Measurements from ENCODE around the gene BPIFB3. TPM values are rescaled to one million over a fixed set of nuclear protein-coding genes. Genes with fewer than 3 reads are reported as not detected.

BPIFB3 gene
- total RNA-seq, 2 donors from 2014 or later: not detected

GRCh38 chr20:33038243-33038642, 15.5 kb upstream of the BPIFB3 start:
- Mint-ChIP-seq H3K27me3 (ENCODE audit: insufficient read depth) (peaks cover 42% of the 10 kb centered on the region), H3K36me3 (ENCODE audit: low read depth) (no peaks in the 10 kb centered on the region), H3K4me3 (no peak overlapping the region), H3K27ac (no peak overlapping the region), H3K9me3 (no peaks in the 10 kb centered on the region), H3K4me1 (no peaks in the 10 kb centered on the region)
- Histone ChIP-seq H3K36me3 (ENCODE audit: control insufficient read depth, insufficient read depth, low read length) (no peaks in the 10 kb centered on the region), H3K27me3 (ENCODE audit: control insufficient read depth, insufficient read depth, low read length, poor library complexity, severe bottlenecking) (peaks cover 24% of the 10 kb centered on the region), H3K9me3 (ENCODE audit: control insufficient read depth, low read length) (no peaks in the 10 kb centered on the region), H3K9ac (ENCODE audit: extremely low read depth, low read length, poor library complexity, severe bottlenecking) (no peak overlapping the region), H3K4me3 (ENCODE audit: low read length) (no peak overlapping the region), H3K27ac (ENCODE audit: low read depth, low read length) (no peak overlapping the region), H3K4me1 (ENCODE audit: control insufficient read depth, insufficient read depth, low read length) (no peaks in the 10 kb centered on the region)
- 93 to 96% methylated on average over 4 of the region's 4 CpGs for WGBS, 2 experiments (ENCODE audit: insufficient coverage in 1 of 2, insufficient read length in 1 of 2)
- no peak for DNase-seq
- TF ChIP-seq, protein P1, sequence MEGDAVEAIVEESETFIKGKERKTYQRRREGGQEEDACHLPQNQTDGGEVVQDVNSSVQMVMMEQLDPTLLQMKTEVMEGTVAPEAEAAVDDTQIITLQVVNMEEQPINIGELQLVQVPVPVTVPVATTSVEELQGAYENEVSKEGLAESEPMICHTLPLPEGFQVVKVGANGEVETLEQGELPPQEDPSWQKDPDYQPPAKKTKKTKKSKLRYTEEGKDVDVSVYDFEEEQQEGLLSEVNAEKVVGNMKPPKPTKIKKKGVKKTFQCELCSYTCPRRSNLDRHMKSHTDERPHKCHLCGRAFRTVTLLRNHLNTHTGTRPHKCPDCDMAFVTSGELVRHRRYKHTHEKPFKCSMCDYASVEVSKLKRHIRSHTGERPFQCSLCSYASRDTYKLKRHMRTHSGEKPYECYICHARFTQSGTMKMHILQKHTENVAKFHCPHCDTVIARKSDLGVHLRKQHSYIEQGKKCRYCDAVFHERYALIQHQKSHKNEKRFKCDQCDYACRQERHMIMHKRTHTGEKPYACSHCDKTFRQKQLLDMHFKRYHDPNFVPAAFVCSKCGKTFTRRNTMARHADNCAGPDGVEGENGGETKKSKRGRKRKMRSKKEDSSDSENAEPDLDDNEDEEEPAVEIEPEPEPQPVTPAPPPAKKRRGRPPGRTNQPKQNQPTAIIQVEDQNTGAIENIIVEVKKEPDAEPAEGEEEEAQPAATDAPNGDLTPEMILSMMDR (conservative IDR thresholded peaks at IDR 0.05): no peak

GRCh38 chr20:33042430-33042829, 11.3 kb upstream of the BPIFB3 start:
- 87 to 93% methylated on average over 2 to 3 of the region's 3 CpGs for WGBS, 2 experiments (ENCODE audit: insufficient coverage in 1 of 2, insufficient read length in 1 of 2)
- no peaks in the 10 kb centered on the region for H3K4me1 Mint-ChIP-seq
- H3K9ac ChIP-seq (ENCODE audit: extremely low read depth, low read length, poor library complexity, severe bottlenecking): no peak overlapping the region
- peaks cover 14% of the 10 kb centered on the region for H3K36me3 Mint-ChIP-seq (ENCODE audit: low read depth)
- H3K27me3 Mint-ChIP-seq (ENCODE audit: insufficient read depth): peaks cover 37% of the 10 kb centered on the region
- H3K9me3 Mint-ChIP-seq: peaks cover 32% of the 10 kb centered on the region
- H3K4me1 ChIP-seq (ENCODE audit: control insufficient read depth, insufficient read depth, low read length): no peaks in the 10 kb centered on the region
- H3K4me3 Mint-ChIP-seq: no peak overlapping the region
- H3K36me3 ChIP-seq (ENCODE audit: control insufficient read depth, insufficient read depth, low read length): no peaks in the 10 kb centered on the region
- no peak overlapping the region for H3K27ac Mint-ChIP-seq
- no peak for DNase-seq
- peaks cover 16% of the 10 kb centered on the region for H3K27me3 ChIP-seq (ENCODE audit: control insufficient read depth, insufficient read depth, low read length, poor library complexity, severe bottlenecking)
- H3K27ac ChIP-seq (ENCODE audit: low read depth, low read length): no peak overlapping the region
- no peak overlapping the region for H3K4me3 ChIP-seq (ENCODE audit: low read length)
- peaks cover 23% of the 10 kb centered on the region for H3K9me3 ChIP-seq (ENCODE audit: control insufficient read depth, low read length)
- TF ChIP-seq, protein P1 (conservative IDR thresholded peaks at IDR 0.05): no peak

GRCh38 chr20:33042983-33043730, 10.5 kb upstream of the BPIFB3 start:
- Histone ChIP-seq H3K27ac (ENCODE audit: low read depth, low read length) (no peak overlapping the region), H3K27me3 (ENCODE audit: control insufficient read depth, insufficient read depth, low read length, poor library complexity, severe bottlenecking) (peaks cover 9% of the 10 kb centered on the region), H3K9ac (ENCODE audit: extremely low read depth, low read length, poor library complexity, severe bottlenecking) (no peak overlapping the region), H3K4me1 (ENCODE audit: control insufficient read depth, insufficient read depth, low read length) (no peaks in the 10 kb centered on the region), H3K4me3 (ENCODE audit: low read length) (no peak overlapping the region), H3K36me3 (ENCODE audit: control insufficient read depth, insufficient read depth, low read length) (no peaks in the 10 kb centered on the region), H3K9me3 (ENCODE audit: control insufficient read depth, low read length) (peaks cover 23% of the 10 kb centered on the region)
- 75 to 86% methylated on average over 1 to 2 of the region's 2 CpGs for WGBS, 2 experiments (ENCODE audit: insufficient coverage in 1 of 2, insufficient read length in 1 of 2)
- H3K4me1 Mint-ChIP-seq: no peaks in the 10 kb centered on the region
- no peak for DNase-seq
- H3K9me3 Mint-ChIP-seq: peaks cover 34% of the 10 kb centered on the region
- H3K36me3 Mint-ChIP-seq (ENCODE audit: low read depth): peaks cover 14% of the 10 kb centered on the region
- no peak overlapping the region for H3K4me3 Mint-ChIP-seq
- peaks cover 32% of the 10 kb centered on the region for H3K27me3 Mint-ChIP-seq (ENCODE audit: insufficient read depth)
- no peak overlapping the region for H3K27ac Mint-ChIP-seq
- TF ChIP-seq, protein P1 (conservative IDR thresholded peaks at IDR 0.05): no peak

Measured in endodermal cell (in vitro differentiated cells).